LNCAP (cell line): ENCODE measurements around the gene KLHL7.

ENCODE experiments used
- TF ChIP-seq, protein P1 (sequence below): fragments of 450-650 bp; IDR thresholded peaks from 2 replicates; pipeline ENCODE4 v1.5.1; 2017; ENCODE audit warnings: mild to moderate bottlenecking

KLHL7 gene

GRCh38 chr7:23109470-23109869, 3.9 kb downstream of the KLHL7 start:
- TF ChIP-seq, protein P1, sequence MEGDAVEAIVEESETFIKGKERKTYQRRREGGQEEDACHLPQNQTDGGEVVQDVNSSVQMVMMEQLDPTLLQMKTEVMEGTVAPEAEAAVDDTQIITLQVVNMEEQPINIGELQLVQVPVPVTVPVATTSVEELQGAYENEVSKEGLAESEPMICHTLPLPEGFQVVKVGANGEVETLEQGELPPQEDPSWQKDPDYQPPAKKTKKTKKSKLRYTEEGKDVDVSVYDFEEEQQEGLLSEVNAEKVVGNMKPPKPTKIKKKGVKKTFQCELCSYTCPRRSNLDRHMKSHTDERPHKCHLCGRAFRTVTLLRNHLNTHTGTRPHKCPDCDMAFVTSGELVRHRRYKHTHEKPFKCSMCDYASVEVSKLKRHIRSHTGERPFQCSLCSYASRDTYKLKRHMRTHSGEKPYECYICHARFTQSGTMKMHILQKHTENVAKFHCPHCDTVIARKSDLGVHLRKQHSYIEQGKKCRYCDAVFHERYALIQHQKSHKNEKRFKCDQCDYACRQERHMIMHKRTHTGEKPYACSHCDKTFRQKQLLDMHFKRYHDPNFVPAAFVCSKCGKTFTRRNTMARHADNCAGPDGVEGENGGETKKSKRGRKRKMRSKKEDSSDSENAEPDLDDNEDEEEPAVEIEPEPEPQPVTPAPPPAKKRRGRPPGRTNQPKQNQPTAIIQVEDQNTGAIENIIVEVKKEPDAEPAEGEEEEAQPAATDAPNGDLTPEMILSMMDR = no peak

- TF ChIP-seq, protein P1 = no peak
These were observed 9.3 kb downstream of the KLHL7 start for GRCh38 chr7:23114896-23115295.

- TF ChIP-seq, protein P1 = no peak
These were observed 10.4 kb downstream of the KLHL7 start for GRCh38 chr7:23115991-23116390.

- TF ChIP-seq, protein P1 = no peak
These were observed 12.3 kb downstream of the KLHL7 start for GRCh38 chr7:23117841-23118240.

DNA sequence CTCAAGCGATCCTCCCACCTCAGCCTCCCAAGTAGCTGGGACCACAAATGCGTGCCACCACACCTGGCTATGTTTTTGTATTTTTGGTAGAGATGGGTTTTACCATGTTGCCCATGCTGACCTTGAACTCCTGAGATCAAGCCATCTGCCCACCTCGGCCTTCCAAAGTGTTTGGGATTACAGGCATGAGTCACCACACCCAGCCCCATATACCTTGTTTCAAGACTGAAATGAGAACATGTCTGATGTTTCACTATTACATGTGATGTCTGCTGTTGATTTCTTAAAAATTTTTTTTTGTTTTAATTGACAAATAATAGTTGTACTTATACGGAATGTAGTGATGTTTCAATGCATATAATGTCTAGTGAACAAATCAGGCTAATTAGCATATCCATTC, 14.5 kb downstream of the KLHL7 start:
- TF ChIP-seq, protein P1 = no peak

DNA sequence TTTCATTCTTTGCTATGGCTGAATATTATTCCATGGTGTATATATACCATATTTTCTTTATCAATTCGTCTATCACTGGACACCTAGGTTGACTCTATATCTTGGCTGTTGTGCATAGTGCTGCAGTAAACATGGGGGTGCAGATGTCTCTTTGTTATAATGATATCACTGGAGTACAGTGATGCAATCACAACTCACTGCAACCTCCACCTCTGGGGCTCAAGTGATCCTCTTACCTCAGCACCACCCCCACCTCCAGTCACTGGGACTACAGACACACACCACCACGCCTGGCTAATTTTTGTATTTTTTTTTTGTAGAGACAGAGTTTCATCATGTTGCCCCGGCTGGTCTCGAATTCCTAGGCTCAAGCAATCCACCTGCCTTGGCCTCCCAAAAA, 15.6 kb downstream of the KLHL7 start:
- TF ChIP-seq, protein P1 = no peak

DNA sequence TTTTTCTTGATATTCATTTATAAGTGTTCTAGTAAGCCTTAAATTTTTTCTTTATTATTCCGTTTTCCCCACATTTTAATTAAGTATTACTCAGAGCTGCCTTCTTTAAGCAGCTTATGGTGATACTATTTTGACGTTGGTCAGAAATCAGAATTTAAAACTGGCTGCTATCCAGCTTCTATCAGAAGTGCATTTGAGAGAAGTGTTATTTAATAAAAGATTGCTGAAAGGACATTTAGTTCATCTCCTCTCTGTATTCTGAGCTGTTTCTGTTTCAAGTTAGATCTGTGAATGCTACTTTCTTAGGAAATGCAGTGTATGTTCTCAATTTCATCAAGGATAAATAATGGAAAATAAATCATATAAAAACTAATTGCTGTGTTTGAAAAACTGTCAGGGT, 17.4 kb downstream of the KLHL7 start:
- TF ChIP-seq, protein P1 = no peak

DNA sequence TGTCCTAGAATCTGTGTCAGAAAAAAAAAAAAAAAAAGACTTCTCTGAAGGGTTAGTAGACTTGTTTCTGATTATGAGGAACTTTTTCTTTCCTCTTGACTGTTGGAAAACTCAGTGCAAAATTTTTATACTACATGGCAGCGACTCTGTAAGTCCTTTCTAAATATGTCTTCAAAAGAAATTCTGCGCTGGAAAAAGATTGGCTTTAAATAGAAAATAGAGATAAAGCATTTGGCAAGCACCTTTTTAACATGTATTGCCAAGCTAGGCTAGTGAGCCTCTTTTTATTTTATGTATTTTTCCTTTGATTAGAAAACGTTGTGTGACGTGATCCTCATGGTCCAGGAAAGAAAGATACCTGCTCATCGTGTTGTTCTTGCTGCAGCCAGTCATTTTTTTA, 17.9 kb downstream of the KLHL7 start:
- TF ChIP-seq, protein P1 = no peak
